Lower leg skin (tissue), 4 donors: ENCODE data around the gene SAXO1. TPM values are rescaled to one million over a fixed set of nuclear protein-coding genes. Genes with fewer than 3 reads are reported as not detected.
"Not testable (repeated sequence)": the region's sequence is repeated elsewhere in the genome, so short reads cannot be mapped to it uniquely, and the experiment has no call there.

ENCODE experiments used
- DNase-seq, 2 donors: peaks; one replicate each; pipeline ENCODE4 v3.0.0-alpha.2; 2019; ENCODE audit warnings: low spot score in 2 of 2
- H3K4me3 ChIP-seq: fragments of 200-600 bp; sonication (generic); 2 replicates; pipeline ENCODE4 v1.5.1; 2017; ENCODE audit warnings: mild to moderate bottlenecking, low read depth; ENCODE audit not compliant: poor library complexity, severe bottlenecking
- CTCF ChIP-seq, 3 donors: fragments of 450-650 bp; IDR thresholded peaks; one replicate each; pipeline ENCODE4 v1.5.1; 2016; ENCODE audit warnings: antibody characterized with exemption in 3 of 3, mild to moderate bottlenecking in 3 of 3, moderate library complexity in 2 of 3
- POLR2A ChIP-seq, 2 donors: fragments of 450-650 bp; IDR thresholded peaks; one replicate each; pipeline ENCODE4 v1.6.1; 2016 to 2017; ENCODE audit warnings: antibody characterized with exemption in 2 of 2, mild to moderate bottlenecking in 1 of 2, moderate library complexity in 1 of 2
- WGBS, 2 donors: methylation state at CpG; one replicate each; pipeline ENCODE4 v1.1.5; 2018; 5-methylcytosine and 5-hydroxymethylcytosine counted together
- intact Hi-C: fragments of 100-400 bp; cut with DNase I; formaldehyde crosslinking; loops from one replicate; pipeline ENCODE4 v1.15.0; 2023; ENCODE audit warnings: low total_unique reads
- total RNA-seq, 4 donors: library from RNA; depleted of rRNA; stranded (reverse); fragments of >200 nt; gene quantifications; one replicate each; pipeline ENCODE4 v1.1.0, GENCODE V29; 2016

The SAXO1 gene
- total RNA-seq, 4 donors from 2014 or later, result 0.30 to 1.1 (median 0.56) TPM; not detected in 1

- intact Hi-C loops, result no loop called here
- no peak for DNase-seq
- no peak overlapping the region for H3K4me3 ChIP-seq
- 68 to 83% methylated on average over 2 of the region's 2 CpGs for WGBS, 2 donors
- no peak for TF ChIP-seq CTCF (IDR thresholded peaks at IDR 0.05)
- no peak for TF ChIP-seq POLR2A (IDR thresholded peaks at IDR 0.05)
These were observed 35.9 kb downstream of the SAXO1 start for GRCh38 chr9:18997151-18997550.

- TF ChIP-seq CTCF (IDR thresholded peaks at IDR 0.05) (no peak), POLR2A (IDR thresholded peaks at IDR 0.05) (no peak)
- no peak for DNase-seq
- no peak overlapping the region for H3K4me3 ChIP-seq
- intact Hi-C loops, result no loop called here
- 61 to 80% methylated on average over 3 of the region's 3 CpGs for WGBS, 2 donors
These were observed 36.8 kb downstream of the SAXO1 start for GRCh38 chr9:18996211-18996610.

DNA sequence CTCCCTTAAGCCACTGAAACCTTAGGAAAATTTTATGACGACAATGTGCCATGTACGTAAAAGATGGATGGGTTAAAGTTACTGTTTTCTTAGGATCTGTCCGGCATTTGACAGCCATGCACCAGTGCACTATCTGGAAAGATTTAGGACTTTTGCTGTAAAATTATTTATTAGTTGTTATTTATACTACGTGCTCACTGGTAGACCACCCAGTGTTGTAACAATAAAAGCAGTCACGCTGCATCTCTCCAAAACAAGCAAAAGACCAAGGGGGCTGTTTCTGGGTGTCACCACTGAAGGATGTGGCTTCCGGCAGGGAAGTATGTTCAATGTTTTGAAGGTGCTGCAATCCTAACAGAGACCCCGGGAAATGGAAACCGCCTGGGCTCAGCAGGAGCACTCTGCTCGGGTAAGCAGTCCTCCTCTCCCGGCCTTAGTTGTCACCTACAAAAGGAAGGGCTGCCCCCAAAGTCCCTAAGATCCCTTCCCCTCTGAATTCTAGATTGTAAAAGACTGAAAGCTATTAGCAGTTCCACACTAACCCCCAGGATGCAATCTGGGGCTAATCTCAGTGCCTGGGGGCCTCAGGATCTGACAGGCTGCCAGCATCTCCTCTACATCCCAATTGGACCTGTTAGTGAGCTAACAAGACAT, 38.6 kb downstream of the SAXO1 start:
- 77 to 81% methylated on average over 10 of the region's 10 CpGs for WGBS, 2 donors
- DNase-seq, result no peak
- intact Hi-C loops, result no loop called here
- no peak for TF ChIP-seq POLR2A (IDR thresholded peaks at IDR 0.05)
- TF ChIP-seq CTCF (IDR thresholded peaks at IDR 0.05), result no peak
- H3K4me3 ChIP-seq, result no peak overlapping the region

- 97 to 99% methylated on average over 4 of the region's 4 CpGs for WGBS, 2 donors
- DNase-seq, intact Hi-C loops, H3K4me3 ChIP-seq: not testable (repeated sequence)
These were observed 41.8 kb downstream of the SAXO1 start for GRCh38 chr9:18991197-18991596.

- DNase-seq, result no peak
- intact Hi-C loops, result no loop called here
- TF ChIP-seq CTCF (IDR thresholded peaks at IDR 0.05) (no peak), POLR2A (IDR thresholded peaks at IDR 0.05) (no peak)
- no peak overlapping the region for H3K4me3 ChIP-seq
- WGBS, 2 donors, result 87 to 88% methylated on average over 5 of the region's 5 CpGs
These were observed 42.5 kb downstream of the SAXO1 start for GRCh38 chr9:18990494-18990893.

- no peak for DNase-seq
- no peak overlapping the region for H3K4me3 ChIP-seq
- no peak for TF ChIP-seq CTCF (IDR thresholded peaks at IDR 0.05)
- intact Hi-C loops, result no loop called here
- WGBS, 2 donors, result 60 to 79% methylated on average over 4 of the region's 4 CpGs
These were observed 43.1 kb downstream of the SAXO1 start for GRCh38 chr9:18989865-18990264.
